ENCODE data around the gene CDH13.

Gene CDH13

GRCh38 chr16:83586036-83586435 is 959.3 kb downstream of the CDH13 start:
- H3K4me3 ChIP-seq (replicated peaks; ENCODE audit: insufficient read depth, low read length) = no peak overlapping the region
- TF ChIP-seq POLR2AphosphoS5 (IDR thresholded peaks at IDR 0.05; ENCODE audit: low read depth) = no peak
- TF ChIP-seq SPI1 (IDR thresholded peaks at IDR 0.05; ENCODE audit: borderline replicate concordance, low read depth) = no peak
- no peak for TF ChIP-seq GABPA (IDR thresholded peaks at IDR 0.05; ENCODE audit: low read depth)
- TF ChIP-seq, protein P1, sequence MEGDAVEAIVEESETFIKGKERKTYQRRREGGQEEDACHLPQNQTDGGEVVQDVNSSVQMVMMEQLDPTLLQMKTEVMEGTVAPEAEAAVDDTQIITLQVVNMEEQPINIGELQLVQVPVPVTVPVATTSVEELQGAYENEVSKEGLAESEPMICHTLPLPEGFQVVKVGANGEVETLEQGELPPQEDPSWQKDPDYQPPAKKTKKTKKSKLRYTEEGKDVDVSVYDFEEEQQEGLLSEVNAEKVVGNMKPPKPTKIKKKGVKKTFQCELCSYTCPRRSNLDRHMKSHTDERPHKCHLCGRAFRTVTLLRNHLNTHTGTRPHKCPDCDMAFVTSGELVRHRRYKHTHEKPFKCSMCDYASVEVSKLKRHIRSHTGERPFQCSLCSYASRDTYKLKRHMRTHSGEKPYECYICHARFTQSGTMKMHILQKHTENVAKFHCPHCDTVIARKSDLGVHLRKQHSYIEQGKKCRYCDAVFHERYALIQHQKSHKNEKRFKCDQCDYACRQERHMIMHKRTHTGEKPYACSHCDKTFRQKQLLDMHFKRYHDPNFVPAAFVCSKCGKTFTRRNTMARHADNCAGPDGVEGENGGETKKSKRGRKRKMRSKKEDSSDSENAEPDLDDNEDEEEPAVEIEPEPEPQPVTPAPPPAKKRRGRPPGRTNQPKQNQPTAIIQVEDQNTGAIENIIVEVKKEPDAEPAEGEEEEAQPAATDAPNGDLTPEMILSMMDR (IDR thresholded peaks at IDR 0.05; ENCODE audit: insufficient read depth, low read length) = no peak
- TF ChIP-seq, protein P2, sequence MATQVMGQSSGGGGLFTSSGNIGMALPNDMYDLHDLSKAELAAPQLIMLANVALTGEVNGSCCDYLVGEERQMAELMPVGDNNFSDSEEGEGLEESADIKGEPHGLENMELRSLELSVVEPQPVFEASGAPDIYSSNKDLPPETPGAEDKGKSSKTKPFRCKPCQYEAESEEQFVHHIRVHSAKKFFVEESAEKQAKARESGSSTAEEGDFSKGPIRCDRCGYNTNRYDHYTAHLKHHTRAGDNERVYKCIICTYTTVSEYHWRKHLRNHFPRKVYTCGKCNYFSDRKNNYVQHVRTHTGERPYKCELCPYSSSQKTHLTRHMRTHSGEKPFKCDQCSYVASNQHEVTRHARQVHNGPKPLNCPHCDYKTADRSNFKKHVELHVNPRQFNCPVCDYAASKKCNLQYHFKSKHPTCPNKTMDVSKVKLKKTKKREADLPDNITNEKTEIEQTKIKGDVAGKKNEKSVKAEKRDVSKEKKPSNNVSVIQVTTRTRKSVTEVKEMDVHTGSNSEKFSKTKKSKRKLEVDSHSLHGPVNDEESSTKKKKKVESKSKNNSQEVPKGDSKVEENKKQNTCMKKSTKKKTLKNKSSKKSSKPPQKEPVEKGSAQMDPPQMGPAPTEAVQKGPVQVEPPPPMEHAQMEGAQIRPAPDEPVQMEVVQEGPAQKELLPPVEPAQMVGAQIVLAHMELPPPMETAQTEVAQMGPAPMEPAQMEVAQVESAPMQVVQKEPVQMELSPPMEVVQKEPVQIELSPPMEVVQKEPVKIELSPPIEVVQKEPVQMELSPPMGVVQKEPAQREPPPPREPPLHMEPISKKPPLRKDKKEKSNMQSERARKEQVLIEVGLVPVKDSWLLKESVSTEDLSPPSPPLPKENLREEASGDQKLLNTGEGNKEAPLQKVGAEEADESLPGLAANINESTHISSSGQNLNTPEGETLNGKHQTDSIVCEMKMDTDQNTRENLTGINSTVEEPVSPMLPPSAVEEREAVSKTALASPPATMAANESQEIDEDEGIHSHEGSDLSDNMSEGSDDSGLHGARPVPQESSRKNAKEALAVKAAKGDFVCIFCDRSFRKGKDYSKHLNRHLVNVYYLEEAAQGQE (IDR thresholded peaks at IDR 0.05; ENCODE audit: insufficient replicate concordance, low read depth) = no peak
- no peak for DNase-seq (ENCODE audit: low read depth in 1 of 2, low spot score in 1 of 2)
- no peak overlapping the region for H3K27ac ChIP-seq (replicated peaks)
- no peaks in the 10 kb centered on the region for H3K27me3 ChIP-seq (ENCODE audit: insufficient read depth, poor library complexity, severe bottlenecking)

DNA sequence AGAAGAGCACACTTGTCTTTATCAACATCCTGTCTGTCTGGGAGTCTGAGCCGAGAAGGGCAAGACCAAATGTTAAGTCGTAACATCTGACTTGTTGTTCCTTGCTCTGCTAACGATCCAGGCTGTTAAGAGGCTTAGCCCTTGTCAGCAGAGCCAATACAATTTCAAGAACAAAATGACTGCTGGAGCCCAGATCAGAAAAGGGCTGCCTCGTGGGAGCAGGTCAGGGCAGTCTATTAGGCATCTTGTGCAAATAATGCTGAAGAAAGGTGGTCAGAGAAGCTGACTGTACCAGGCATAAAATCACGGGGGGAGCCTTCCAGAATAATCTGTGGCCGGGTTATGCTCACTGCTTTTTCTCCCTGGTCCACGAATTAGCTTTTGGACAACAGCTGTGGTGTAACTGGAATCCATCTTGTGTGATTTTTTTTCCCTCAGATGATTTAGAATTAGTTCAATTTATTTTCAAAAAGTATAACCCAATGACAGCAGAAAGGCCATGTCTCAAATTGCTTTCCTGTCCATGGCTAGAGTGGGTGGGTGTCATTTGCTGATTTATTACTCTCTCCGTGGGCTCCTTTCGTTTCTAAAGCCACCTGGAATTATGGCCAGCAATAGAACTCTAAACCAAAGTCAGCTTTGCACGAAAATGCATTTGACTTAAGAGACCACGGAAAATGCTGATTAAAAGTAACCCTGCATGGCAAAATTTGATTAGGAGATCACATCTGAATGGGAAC is 959.9 kb downstream of the CDH13 start:
- no peaks in the 10 kb centered on the region for H3K27me3 ChIP-seq (ENCODE audit: insufficient read depth, poor library complexity, severe bottlenecking)
- TF ChIP-seq SPI1 (IDR thresholded peaks at IDR 0.05; ENCODE audit: borderline replicate concordance, low read depth) (no peak), POLR2AphosphoS5 (IDR thresholded peaks at IDR 0.05; ENCODE audit: low read depth) (no peak), GABPA (IDR thresholded peaks at IDR 0.05; ENCODE audit: low read depth) (no peak)
- TF ChIP-seq, protein P1 (IDR thresholded peaks at IDR 0.05; ENCODE audit: insufficient read depth, low read length) = no peak
- TF ChIP-seq, protein P2 (IDR thresholded peaks at IDR 0.05; ENCODE audit: insufficient replicate concordance, low read depth) = no peak
- DNase-seq (ENCODE audit: low read depth in 1 of 2, low spot score in 1 of 2) = no peak
- no peak overlapping the region for H3K4me3 ChIP-seq (replicated peaks; ENCODE audit: insufficient read depth, low read length)
- H3K27ac ChIP-seq (replicated peaks) = no peak overlapping the region

DNA sequence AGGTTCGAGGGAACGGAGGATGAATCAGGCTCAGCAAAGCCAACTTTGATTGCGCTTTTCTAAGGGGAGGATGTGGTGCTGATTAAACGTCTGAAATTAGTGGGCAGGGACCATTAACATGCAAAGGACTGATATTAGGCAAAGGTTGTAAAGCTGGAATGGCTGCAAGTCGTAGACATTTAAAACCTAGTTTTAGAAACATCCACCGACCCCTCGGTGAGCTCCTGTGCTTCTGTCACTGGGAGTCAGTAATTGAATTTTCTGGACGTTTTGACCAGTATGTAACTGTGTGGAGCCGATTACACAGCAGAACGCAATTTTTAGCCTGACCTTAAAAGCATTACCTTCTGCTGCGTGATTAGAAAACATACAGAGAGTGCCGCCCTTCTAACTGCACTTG is 960.4 kb downstream of the CDH13 start:
- Histone ChIP-seq H3K27me3 (ENCODE audit: insufficient read depth, poor library complexity, severe bottlenecking) (no peaks in the 10 kb centered on the region), H3K27ac (replicated peaks) (no peak overlapping the region), H3K4me3 (replicated peaks; ENCODE audit: insufficient read depth, low read length) (no peak overlapping the region)
- no peak for DNase-seq (ENCODE audit: low read depth in 1 of 2, low spot score in 1 of 2)
- no peak for TF ChIP-seq POLR2AphosphoS5 (IDR thresholded peaks at IDR 0.05; ENCODE audit: low read depth)
- no peak for TF ChIP-seq GABPA (IDR thresholded peaks at IDR 0.05; ENCODE audit: low read depth)
- TF ChIP-seq, protein P2 (IDR thresholded peaks at IDR 0.05; ENCODE audit: insufficient replicate concordance, low read depth) = no peak
- no peak for TF ChIP-seq SPI1 (IDR thresholded peaks at IDR 0.05; ENCODE audit: borderline replicate concordance, low read depth)
- TF ChIP-seq, protein P1 (IDR thresholded peaks at IDR 0.05; ENCODE audit: insufficient read depth, low read length) = no peak
